ENCODE results near the gene FABP7. TPM values are rescaled to one million over a fixed set of nuclear protein-coding genes. Genes with fewer than 3 reads are reported as not detected.

Gene FABP7
- total and polyA plus RNA-seq, 2 of the 13 experiments (the other 11 are each of a cell fraction or from before 2014, with no cell fraction given): not detected

- TF ChIP-seq PRDM10 (CRISPR knock-in tag; IDR thresholded peaks at IDR 0.05; ENCODE audit: low read depth) (peak; percentile 54; the same call in 1 of the 2 replicates), PHF21A (CRISPR knock-in tag; IDR thresholded peaks at IDR 0.05) (peak; percentile 86; the same call in 1 of the 2 replicates), ZNF703 (CRISPR knock-in tag; IDR thresholded peaks at IDR 0.05; ENCODE audit: borderline replicate concordance) (peak; percentile 86; the same call in 1 of the 2 replicates), ZNF761 (CRISPR knock-in tag; conservative IDR thresholded peaks at IDR 0.05) (peak; percentile 96), HOXA5 (CRISPR knock-in tag; IDR thresholded peaks at IDR 0.05) (peak; percentile 95; the same call in 1 of the 2 replicates), KDM3A (CRISPR knock-in tag; IDR thresholded peaks at IDR 0.05; ENCODE audit: low read depth) (peak; percentile 99), TFDP1 (CRISPR knock-in tag; IDR thresholded peaks at IDR 0.05; ENCODE audit: borderline replicate concordance) (peak; percentile 68; the same call in 1 of the 2 replicates), SCMH1 (CRISPR knock-in tag; IDR thresholded peaks at IDR 0.05; ENCODE audit: borderline replicate concordance) (no peak), ZBTB2 (CRISPR knock-in tag; IDR thresholded peaks at IDR 0.05; ENCODE audit: low read depth) (peak; percentile 72), JDP2 (CRISPR knock-in tag; IDR thresholded peaks at IDR 0.05; ENCODE audit: borderline replicate concordance) (no peak; the same call in 1 of the 2 replicates), HNRNPUL1 (IDR thresholded peaks at IDR 0.05; ENCODE audit: low read depth, low read length) (peak; percentile 81), ZUFSP (CRISPR knock-in tag; IDR thresholded peaks at IDR 0.05; ENCODE audit: borderline replicate concordance) (no peak), ZNF549 (CRISPR knock-in tag; IDR thresholded peaks at IDR 0.05) (0 out of 2 replicates have a peak, but pooled peaks have one; percentile 23), MIER2 (CRISPR knock-in tag; IDR thresholded peaks at IDR 0.05) (no peak; the same call in 1 of the 2 replicates), RFXAP (CRISPR knock-in tag; IDR thresholded peaks at IDR 0.05; ENCODE audit: borderline replicate concordance) (peak; percentile 88), HOXA9 (CRISPR knock-in tag; IDR thresholded peaks at IDR 0.05; ENCODE audit: borderline replicate concordance) (peak; percentile 94; the same call in 1 of the 2 replicates)
These were observed 9.9 kb downstream of the FABP7 start, which contains the start of gene SMPDL3A (continued) for GRCh38 chr6:122789182-122790027.
